Ovary (tissue), 9 donors: ENCODE data around the gene GPATCH8. TPM values are rescaled to one million over a fixed set of nuclear protein-coding genes. Genes with fewer than 3 reads are reported as not detected.
A peak's percentile ranks its signal among the peaks of the same experiment; 100 is the strongest.
"Not testable (repeated sequence)": the region's sequence is repeated elsewhere in the genome, so short reads cannot be mapped to it uniquely, and the experiment has no call there.

ENCODE experiments used
- DNase-seq, 5 donors: peaks; one replicate each; pipeline ENCODE4 v3.0.0-alpha.2; 2019 to 2020
- H3K27ac ChIP-seq, 2 donors: fragments of 200-600 bp; one replicate each; pipeline versions ENCODE4 v1.5.1 to v1.8.0; 2019 to 2022
- H3K27me3 ChIP-seq: fragments of 200-600 bp; one replicate; pipeline ENCODE4 v1.8.0; 2022
- H3K36me3 ChIP-seq: fragments of 200-600 bp; sonication (generic); one replicate; pipeline ENCODE4 v1.5.1; 2019
- H3K4me1 ChIP-seq: one replicate; pipeline ENCODE4 v1.8.1; 2013; ENCODE audit warnings: mild to moderate bottlenecking, moderate library complexity; ENCODE audit not compliant: insufficient read depth
- H3K4me3 ChIP-seq: fragments of 200-600 bp; sonication (generic); one replicate; pipeline ENCODE4 v1.5.1; 2017
- H3K9me3 ChIP-seq, 2 donors: fragments of 200-600 bp in 1 of 2; sonication (generic) in 1 of 2; one replicate each; pipeline versions ENCODE4 v1.5.1 to v1.8.1; 2013 to 2019; ENCODE audit warnings: mild to moderate bottlenecking in 1 of 2, moderate library complexity in 1 of 2
- CTCF ChIP-seq, 3 donors: fragments of 450-650 bp in 2 of 3; fragments of 200-600 bp in 1 of 3; IDR thresholded peaks; one replicate each; pipeline versions ENCODE4 v1.5.1 to v1.8.0; 2016 to 2022; ENCODE audit warnings: antibody characterized with exemption in 3 of 3, mild to moderate bottlenecking in 1 of 3
- EP300 ChIP-seq: sonication (generic); formaldehyde crosslinking; IDR thresholded peaks from one replicate; pipeline ENCODE4 v1.6.1; 2017; ENCODE audit warnings: antibody characterized with exemption
- POLR2A ChIP-seq: fragments of 450-650 bp; IDR thresholded peaks from one replicate; pipeline ENCODE4 v1.6.1; 2017; ENCODE audit warnings: antibody characterized with exemption, mild to moderate bottlenecking, moderate library complexity
- WGBS, 3 donors: extraction: QIAGEN DNeasy Blood & Tissue Kit in 1 of 3; methylation state at CpG; one replicate each; pipeline versions ENCODE4 v1.1.5 to v1.1.7; 2013 to 2017; 5-methylcytosine and 5-hydroxymethylcytosine counted together
- intact Hi-C, 4 donors: fragments of 100-400 bp; cut with DNase I; formaldehyde crosslinking; loops; one replicate each; pipeline versions ENCODE4 v1.11.0 to v1.15.1; 2022 to 2023
- polyA plus RNA-seq, 2 donors: library from polyadenylated mRNA; stranded (reverse); fragments of 200-250 nt in 1 of 2; fragments of 350-450 nt in 1 of 2; fragmentation: Illumina TruSeq in 1 of 2; extraction: RNeasy Lipid Tissue Mini Kit (QIAGEN cat#74804) in 1 of 2; gene quantifications; one replicate each; pipeline ENCODE4 v1.2.3, GENCODE V29; 2013 to 2014
- total RNA-seq, 7 donors: library from RNA; depleted of rRNA in 2 of 7; stranded (reverse); fragments of >200 nt in 2 of 7; fragmentation: NEBNext Ultra II Directional in 3 of 7; extraction: Animal tissue kit (Norgen Biotek cat#: 25700) in 3 of 7; gene quantifications; one replicate each; pipeline versions ENCODE4 v1.1.0 to v1.2.4, GENCODE V29; 2016 to 2023
- donor health status: DM: no; HTN: no; CAD: no; lungs with moderate emphysema.
- donor health status: DM: no; HTN: no; CAD: no.
- donor health status: Bipolar disorder and iron deficiency.
- donor health status: DM: yes; HTN: yes; CAD: no.
- donor health status: DM: no; HTN: no; CAD: no.
- donor health status: DM: yes; HTN: yes; CAD: no.

The GPATCH8 gene
- total and polyA plus RNA-seq, 9 donors: 20.5 to 57.3 (median 43.5) TPM

DNA sequence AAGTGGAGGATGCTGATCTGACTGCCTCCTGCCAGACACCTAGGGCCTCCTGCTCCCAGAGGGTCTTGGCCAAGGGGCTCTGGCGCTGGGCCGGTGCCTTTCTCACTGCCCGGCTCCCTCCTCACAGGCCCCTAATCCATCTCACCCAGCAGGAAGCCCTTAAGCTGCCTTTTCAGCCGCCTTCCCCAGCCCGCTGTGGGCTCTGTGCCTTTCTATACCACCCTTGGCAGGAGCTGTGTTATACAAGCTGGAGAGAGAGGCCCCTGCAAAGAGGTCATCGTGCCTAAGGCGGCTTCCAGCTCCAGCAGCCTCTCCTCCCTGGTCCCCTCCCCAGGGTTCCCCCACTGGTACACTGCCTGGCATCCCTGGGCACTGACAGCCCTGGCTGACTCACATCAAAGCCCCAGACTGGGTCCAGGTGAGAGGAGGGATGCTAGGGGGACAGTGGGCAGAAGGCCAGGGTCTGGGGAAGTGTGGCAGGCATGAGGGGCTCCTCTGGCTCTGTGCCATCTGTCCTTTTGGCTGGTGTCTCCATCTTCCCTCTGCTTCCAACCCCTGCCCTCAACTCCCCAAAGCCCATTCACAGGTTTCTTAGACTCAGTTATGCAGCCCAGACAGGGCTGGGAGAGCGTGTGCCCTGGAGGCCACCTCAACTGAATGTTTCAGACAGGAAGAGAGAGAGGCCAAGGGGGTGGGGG is 38.8 kb upstream of the GPATCH8 start:
- peak in 1 of 5 donors; percentile 20 for DNase-seq
- no peak overlapping the region for H3K4me3 ChIP-seq
- no peaks in the 10 kb centered on the region for H3K36me3 ChIP-seq
- no peak overlapping the region for H3K27ac ChIP-seq
- WGBS, 3 donors: 67 to 81% (median 73%) methylated on average over 8 of the region's 8 CpGs
- no peaks in the 10 kb centered on the region for H3K9me3 ChIP-seq
- no peaks in the 10 kb centered on the region for H3K27me3 ChIP-seq
- H3K4me1 ChIP-seq: no peaks in the 10 kb centered on the region
- intact Hi-C loops: no loop called here
- TF ChIP-seq EP300: no peak

DNA sequence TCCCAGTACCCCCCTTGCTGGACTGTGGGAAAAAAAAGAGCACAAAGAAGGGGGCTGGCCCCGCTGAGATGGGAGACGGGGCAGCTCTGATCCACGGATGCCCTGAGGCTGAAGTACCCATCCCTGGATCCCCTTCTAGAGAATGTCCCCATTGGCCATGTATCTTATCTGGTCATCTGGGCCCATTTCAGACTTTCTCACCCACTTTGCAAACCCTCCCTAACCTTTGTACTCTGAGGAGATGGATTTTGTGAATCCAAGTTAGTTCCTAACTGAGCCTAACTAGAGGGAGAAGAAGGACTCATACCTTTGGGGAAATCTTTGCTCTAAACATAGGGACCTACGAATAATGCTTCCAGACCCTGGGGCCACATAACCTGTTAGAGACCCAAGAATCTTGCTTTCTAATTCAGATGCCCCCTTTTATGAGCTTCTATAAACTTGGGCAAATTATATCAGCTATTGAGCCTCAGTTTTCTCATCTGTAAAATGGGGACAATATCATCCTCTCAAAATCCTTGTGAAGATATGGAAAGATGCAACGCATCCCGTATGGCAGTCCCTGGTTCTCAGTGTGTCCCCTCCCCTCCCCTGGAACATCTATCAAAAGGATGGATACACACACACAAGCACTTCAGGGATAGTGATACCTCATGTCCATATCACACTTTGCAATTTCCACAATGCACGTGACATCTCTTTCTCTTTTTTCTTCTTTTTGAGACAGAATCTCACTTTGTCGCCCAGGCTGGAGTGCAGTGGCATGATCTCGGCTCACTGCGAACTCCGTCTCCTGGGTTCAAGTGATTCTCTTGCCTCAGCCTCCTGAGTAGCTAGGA is 37.3 kb upstream of the GPATCH8 start:
- TF ChIP-seq EP300 (no peak), POLR2A (no peak), CTCF (IDR thresholded peaks at IDR 0.05) (no peak)
- 87 to 93% (median 92%) methylated on average over 11 of the region's 11 CpGs for WGBS, 3 donors
- H3K36me3 ChIP-seq: no peaks in the 10 kb centered on the region
- DNase-seq: no peak
- no peak overlapping the region for H3K27ac ChIP-seq
- no peak overlapping the region for H3K4me3 ChIP-seq
- intact Hi-C loops: no loop called here
- H3K27me3 ChIP-seq: no peaks in the 10 kb centered on the region
- peaks cover 7% of the 10 kb centered on the region for H3K4me1 ChIP-seq
- no peaks in the 10 kb centered on the region for H3K9me3 ChIP-seq

DNA sequence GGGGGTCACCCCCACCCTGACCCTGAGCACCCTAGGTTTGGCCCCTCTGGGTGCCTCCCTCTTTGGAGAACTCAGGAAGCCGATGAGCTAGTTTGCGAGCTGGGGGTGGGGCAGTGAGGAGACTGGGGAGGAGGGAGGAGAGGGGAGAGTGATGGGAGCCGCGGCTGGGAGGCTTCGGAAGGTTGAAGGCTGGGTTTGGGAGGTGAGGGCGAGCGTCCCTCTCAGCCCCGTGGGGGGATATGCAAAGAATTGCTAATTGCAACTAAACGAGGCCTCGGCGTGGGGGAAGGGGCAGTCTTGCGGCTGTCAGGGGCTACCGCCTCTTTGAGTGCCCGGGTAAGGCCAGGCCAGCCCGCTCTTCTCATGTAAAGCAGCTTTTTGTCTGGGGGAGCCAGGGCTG is 36.5 kb upstream of the GPATCH8 start:
- Histone ChIP-seq H3K36me3 (no peaks in the 10 kb centered on the region), H3K4me1 (peaks cover 7% of the 10 kb centered on the region), H3K9me3 (no peaks in the 10 kb centered on the region), H3K4me3 (no peak overlapping the region), H3K27ac (no peak overlapping the region), H3K27me3 (no peaks in the 10 kb centered on the region)
- WGBS, 3 donors: 45 to 61% (median 55%) methylated on average over 15 of the region's 15 CpGs
- DNase-seq: no peak
- TF ChIP-seq POLR2A (no peak), CTCF (IDR thresholded peaks at IDR 0.05) (no peak), EP300 (no peak)
- intact Hi-C loops: no loop called here

DNA sequence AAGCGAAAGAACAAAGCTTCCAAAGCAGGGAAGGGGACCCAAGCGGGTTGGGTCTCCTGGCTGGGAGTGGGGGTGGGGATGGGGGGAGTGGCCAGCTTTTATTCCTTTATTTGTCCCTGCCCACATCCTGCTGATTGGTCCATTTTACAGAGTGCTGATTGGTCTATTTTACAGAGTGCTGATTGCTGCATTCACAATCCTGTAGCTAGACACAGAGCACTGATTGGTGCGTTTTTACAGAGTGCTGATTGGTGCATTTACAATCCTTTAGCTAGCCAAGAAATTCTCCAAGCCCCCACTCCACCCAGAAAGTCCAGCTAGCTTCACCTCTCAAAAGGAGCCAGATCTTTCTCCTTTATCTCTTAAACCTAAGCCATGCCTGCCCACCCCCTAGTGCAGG is 34.7 kb upstream of the GPATCH8 start:
- H3K4me3 ChIP-seq, H3K9me3 ChIP-seq, H3K27ac ChIP-seq, intact Hi-C loops, DNase-seq, H3K4me1 ChIP-seq, H3K36me3 ChIP-seq, H3K27me3 ChIP-seq: not testable (repeated sequence)
- WGBS, 3 donors: 91 to 97% (median 94%) methylated on average over 3 of the region's 3 CpGs

DNA sequence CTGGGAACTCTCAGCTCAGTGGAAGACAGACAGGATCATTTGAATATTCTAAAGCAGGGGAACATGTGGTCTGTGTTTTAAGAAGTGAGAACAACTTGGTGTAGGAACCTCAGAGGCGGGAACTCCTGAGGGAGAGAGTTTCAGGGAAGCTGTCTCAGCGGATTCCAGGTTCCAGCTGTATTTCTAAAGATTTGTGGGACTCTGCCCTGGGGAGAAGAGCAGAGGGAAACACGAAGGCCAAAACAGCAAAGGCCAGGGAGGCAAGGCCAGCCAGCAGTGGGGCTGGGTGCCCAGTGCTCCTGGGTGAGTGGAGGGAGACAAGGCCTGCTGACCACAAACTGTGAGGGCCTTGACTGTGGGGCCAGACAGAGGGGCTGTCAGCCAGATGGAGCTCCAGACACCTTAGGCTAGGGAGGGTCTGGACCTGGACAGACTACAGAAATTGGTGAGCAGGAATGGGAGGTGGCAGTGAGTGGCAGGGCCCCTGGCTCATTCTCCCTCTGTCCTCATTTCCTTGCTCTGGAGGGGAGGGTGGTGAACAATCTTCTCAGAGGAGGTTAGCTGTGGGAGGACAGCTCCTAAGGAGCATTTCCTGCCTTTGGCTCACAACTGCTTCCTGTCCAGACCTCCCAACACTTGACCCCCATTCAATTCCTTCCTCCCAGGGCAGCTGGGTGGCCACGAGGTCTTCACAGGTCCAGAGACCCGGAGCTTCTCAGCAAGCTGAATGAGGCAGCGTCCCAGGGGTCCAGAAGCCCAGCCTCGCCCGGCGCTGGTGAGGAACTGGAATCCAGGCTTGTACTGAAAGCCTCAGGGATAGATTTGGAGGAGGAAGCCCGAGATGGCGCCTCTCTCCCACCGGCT is 33.1 kb upstream of the GPATCH8 start:
- Histone ChIP-seq H3K27me3 (no peaks in the 10 kb centered on the region), H3K4me1 (peaks cover 9% of the 10 kb centered on the region), H3K27ac (peak overlapping the region in 1 of 2 donors; percentile 74), H3K36me3 (no peaks in the 10 kb centered on the region), H3K4me3 (no peak overlapping the region), H3K9me3 (no peaks in the 10 kb centered on the region)
- peak in 4 of 5 donors; percentile 34 to 70 (median 54) for DNase-seq
- no peak for TF ChIP-seq POLR2A
- whole genome bisulfite sequencing, 3 donors: 42 to 56% (median 49%) methylated on average over 12 of the region's 12 CpGs
- intact Hi-C loops: no loop called here
